Glutamatergic neuron (in vitro differentiated cells): ENCODE results near the gene LENEP. TPM values are rescaled to one million over a fixed set of nuclear protein-coding genes. Genes with fewer than 3 reads are reported as not detected.
A peak's percentile ranks its signal among the peaks of the same experiment; 100 is the strongest.
"Not testable (repeated sequence)": the region's sequence is repeated elsewhere in the genome, so short reads cannot be mapped to it uniquely, and the experiment has no call there.

ENCODE experiments used
- DNase-seq: peaks from one replicate; pipeline ENCODE4 v3.0.0; 2022
- H3K27ac Mint-ChIP-seq: one replicate; pipeline ENCODE4 v1.8.0; 2020; ENCODE audit warnings: mild to moderate bottlenecking, mixed read lengths, inconsistent platforms; ENCODE audit not compliant: unreplicated experiment
- H3K27me3 Mint-ChIP-seq: one replicate; pipeline ENCODE4 v1.8.0; 2020; ENCODE audit warnings: mild to moderate bottlenecking, moderate library complexity, mixed read lengths, inconsistent platforms; ENCODE audit not compliant: unreplicated experiment
- H3K36me3 Mint-ChIP-seq: one replicate; pipeline ENCODE4 v1.8.0; 2020; ENCODE audit warnings: mild to moderate bottlenecking, mixed read lengths, inconsistent platforms; ENCODE audit not compliant: unreplicated experiment
- H3K4me1 Mint-ChIP-seq: one replicate; pipeline ENCODE4 v1.8.0; 2020; ENCODE audit warnings: mild to moderate bottlenecking, low read depth, mixed read lengths, inconsistent platforms; ENCODE audit not compliant: unreplicated experiment
- H3K4me3 Mint-ChIP-seq: one replicate; pipeline ENCODE4 v1.8.0; 2020; ENCODE audit warnings: mild to moderate bottlenecking, mixed read lengths, inconsistent platforms; ENCODE audit not compliant: unreplicated experiment
- H3K9me3 Mint-ChIP-seq: one replicate; pipeline ENCODE4 v1.8.0; 2020; ENCODE audit warnings: mild to moderate bottlenecking, moderate library complexity, mixed read lengths, inconsistent platforms; ENCODE audit not compliant: unreplicated experiment
- total RNA-seq: library from RNA; stranded (reverse); fragmentation: NEBNext Ultra II Directional; extraction: Animal tissue kit (Norgen Biotek cat#: 25700); gene quantifications from one replicate; pipeline ENCODE4 v1.2.1, GENCODE V29; 2021; ENCODE audit not compliant: unreplicated experiment
- TF ChIP-seq, protein P1 (sequence below): fragments of 200-600 bp; sonication (generic); IDR thresholded peaks from one replicate; pipeline ENCODE4 v1.5.0; 2021; ENCODE audit not compliant: partially characterized antibody, unreplicated experiment

LENEP gene
- total RNA-seq, 1 donor from 2014 or later: 1.3 TPM

- Mint-ChIP-seq H3K27me3 (peaks cover 5% of the 10 kb centered on the region), H3K4me3 (no peak overlapping the region), H3K9me3 (no peaks in the 10 kb centered on the region), H3K27ac (no peak overlapping the region), H3K36me3 (peaks cover 5% of the 10 kb centered on the region), H3K4me1 (peaks cover 3% of the 10 kb centered on the region)
- TF ChIP-seq, protein P1, sequence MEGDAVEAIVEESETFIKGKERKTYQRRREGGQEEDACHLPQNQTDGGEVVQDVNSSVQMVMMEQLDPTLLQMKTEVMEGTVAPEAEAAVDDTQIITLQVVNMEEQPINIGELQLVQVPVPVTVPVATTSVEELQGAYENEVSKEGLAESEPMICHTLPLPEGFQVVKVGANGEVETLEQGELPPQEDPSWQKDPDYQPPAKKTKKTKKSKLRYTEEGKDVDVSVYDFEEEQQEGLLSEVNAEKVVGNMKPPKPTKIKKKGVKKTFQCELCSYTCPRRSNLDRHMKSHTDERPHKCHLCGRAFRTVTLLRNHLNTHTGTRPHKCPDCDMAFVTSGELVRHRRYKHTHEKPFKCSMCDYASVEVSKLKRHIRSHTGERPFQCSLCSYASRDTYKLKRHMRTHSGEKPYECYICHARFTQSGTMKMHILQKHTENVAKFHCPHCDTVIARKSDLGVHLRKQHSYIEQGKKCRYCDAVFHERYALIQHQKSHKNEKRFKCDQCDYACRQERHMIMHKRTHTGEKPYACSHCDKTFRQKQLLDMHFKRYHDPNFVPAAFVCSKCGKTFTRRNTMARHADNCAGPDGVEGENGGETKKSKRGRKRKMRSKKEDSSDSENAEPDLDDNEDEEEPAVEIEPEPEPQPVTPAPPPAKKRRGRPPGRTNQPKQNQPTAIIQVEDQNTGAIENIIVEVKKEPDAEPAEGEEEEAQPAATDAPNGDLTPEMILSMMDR: no peak
- no peak for DNase-seq
Measured at GRCh38 chr1:154990276-154990675, 3.1 kb upstream of the LENEP start.

GRCh38 chr1:154992721-154993571 lies 440 bp upstream of the LENEP start:
- no peak overlapping the region for H3K4me3 Mint-ChIP-seq
- H3K4me1 Mint-ChIP-seq: peaks cover 3% of the 10 kb centered on the region
- TF ChIP-seq, protein P1: no peak
- H3K9me3 Mint-ChIP-seq: no peaks in the 10 kb centered on the region
- DNase-seq: no peak
- no peak overlapping the region for H3K27ac Mint-ChIP-seq
- H3K36me3 Mint-ChIP-seq: peaks cover 5% of the 10 kb centered on the region
- peaks cover 5% of the 10 kb centered on the region for H3K27me3 Mint-ChIP-seq

GRCh38 chr1:154994269-154994587 lies 842 bp downstream of the LENEP start:
- peaks cover 3% of the 10 kb centered on the region for H3K9me3 Mint-ChIP-seq
- H3K4me3 Mint-ChIP-seq: no peak overlapping the region
- peaks cover 3% of the 10 kb centered on the region for H3K4me1 Mint-ChIP-seq
- no peak for DNase-seq
- TF ChIP-seq, protein P1: no peak
- H3K27ac Mint-ChIP-seq: no peak overlapping the region
- peaks cover 5% of the 10 kb centered on the region for H3K27me3 Mint-ChIP-seq
- no peaks in the 10 kb centered on the region for H3K36me3 Mint-ChIP-seq

DNA sequence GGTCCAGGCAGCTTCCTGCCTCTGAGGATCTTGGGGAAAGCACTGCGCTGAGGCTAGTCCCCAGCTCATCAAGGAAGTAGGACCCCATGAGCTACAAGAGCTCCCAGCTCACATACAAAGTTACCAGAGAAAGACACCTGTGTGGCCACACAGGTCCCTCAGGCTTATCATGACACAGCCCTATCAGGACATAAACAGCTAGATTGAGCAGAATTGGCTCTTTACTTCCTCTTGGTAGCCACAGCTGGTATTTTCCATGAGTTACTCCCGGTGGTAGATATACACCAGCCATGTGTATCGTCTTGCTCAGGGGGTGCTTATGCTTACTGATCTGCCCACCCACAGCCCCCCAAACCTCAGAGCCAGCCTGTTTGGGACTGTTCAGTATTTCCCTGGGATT lies 1.2 kb downstream of the LENEP start:
- Mint-ChIP-seq H3K36me3 (no peaks in the 10 kb centered on the region), H3K27me3 (peaks cover 5% of the 10 kb centered on the region), H3K9me3 (peaks cover 3% of the 10 kb centered on the region), H3K4me1 (peaks cover 4% of the 10 kb centered on the region), H3K4me3 (no peak overlapping the region), H3K27ac (no peak overlapping the region)
- TF ChIP-seq, protein P1: no peak
- DNase-seq: no peak

DNA sequence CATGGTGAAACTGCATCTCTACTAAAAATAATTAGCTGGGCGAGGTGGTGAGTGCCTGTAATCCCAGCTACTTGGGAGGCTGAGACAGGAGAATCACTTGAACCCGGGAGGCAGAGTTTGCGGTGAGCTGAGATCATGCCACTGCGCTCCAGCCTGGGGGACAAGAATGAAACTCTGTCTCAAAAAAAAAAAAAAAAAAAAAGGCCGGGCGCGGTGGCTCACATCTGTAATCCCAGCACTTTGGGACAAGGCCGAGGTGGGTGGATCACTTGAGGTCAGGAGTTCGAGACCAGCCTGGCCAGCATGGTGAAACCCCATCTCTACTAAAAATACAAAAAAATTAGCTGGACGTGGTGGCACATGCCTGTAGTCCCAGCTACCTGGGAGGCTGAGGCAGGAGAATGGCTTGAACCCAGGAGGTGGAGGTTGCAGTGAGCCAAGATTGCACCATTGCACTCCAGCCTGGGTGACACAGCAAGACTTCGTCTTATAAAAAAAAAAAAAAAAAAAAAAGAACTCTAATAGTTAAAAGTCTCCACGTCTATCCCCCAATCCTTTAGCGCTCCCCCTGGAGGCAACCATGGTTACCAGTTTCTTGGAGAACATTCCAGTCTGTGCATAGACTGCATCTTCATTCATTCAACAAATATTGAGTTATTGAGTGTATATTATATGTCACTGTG lies 2.1 kb downstream of the LENEP start:
- H3K27ac Mint-ChIP-seq, H3K4me1 Mint-ChIP-seq, H3K27me3 Mint-ChIP-seq, H3K4me3 Mint-ChIP-seq, H3K9me3 Mint-ChIP-seq, H3K36me3 Mint-ChIP-seq: not testable (repeated sequence)
- TF ChIP-seq, protein P1: peak; percentile 49
- DNase-seq: peak; percentile 63
